Activated CD4-positive, alpha-beta T cell treated with anti-CD3 and anti-CD28 coated beads, Interleukin-10, Interleukin-2, amounts not matched to agents 100 ng/mL and 50 ng/mL, durations not matched to agents 16 hours and 8 hours (primary cell): ENCODE measurements around the gene FBN3.
"Not testable (repeated sequence)": the region's sequence is repeated elsewhere in the genome, so short reads cannot be mapped to it uniquely, and the experiment has no call there.

Experiments used
- DNase-seq: peaks from one replicate; pipeline ENCODE4 v3.0.0-alpha.2; 2020

The FBN3 gene

GRCh38 chr19:8149261-8150094 is at the start of gene FBN3:
TSS of gene FBN3 (minus strand) at chr19:8149592. CDS start at chr19:8147480, 2,112 bp downstream.
- DNase-seq = no peak

DNA sequence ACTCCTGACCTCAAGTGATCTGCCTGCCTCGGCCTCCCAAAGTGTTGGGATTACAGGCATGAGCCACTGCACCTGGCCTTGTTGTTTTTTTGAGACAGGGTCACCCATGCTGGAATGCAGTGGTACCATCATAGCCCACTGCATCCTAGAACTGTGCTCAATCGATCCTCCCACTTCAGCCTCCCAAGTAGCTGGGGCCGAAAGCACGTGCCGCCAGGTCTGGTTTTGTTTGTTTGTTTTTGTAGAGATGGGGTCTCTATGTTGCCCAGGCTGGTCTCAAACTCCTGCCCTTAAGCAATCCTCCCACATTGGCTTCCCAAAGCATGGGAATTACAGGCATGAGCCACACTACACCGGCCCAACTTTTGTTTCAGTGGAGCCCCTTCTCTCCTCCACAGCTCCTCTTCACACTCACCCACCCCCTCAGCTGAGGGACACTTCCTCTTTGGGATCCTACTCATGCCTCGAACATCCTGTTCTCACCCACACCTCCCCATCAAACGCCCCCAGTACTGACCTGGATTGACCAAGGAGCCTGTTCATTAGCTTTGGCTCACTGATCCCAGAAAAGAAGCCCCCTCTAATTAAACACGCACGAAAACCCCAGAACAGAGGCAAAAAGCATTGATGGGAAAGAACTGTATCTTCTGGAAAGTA is 47.0 kb upstream of the FBN3 start:
- no peak for DNase-seq

DNA sequence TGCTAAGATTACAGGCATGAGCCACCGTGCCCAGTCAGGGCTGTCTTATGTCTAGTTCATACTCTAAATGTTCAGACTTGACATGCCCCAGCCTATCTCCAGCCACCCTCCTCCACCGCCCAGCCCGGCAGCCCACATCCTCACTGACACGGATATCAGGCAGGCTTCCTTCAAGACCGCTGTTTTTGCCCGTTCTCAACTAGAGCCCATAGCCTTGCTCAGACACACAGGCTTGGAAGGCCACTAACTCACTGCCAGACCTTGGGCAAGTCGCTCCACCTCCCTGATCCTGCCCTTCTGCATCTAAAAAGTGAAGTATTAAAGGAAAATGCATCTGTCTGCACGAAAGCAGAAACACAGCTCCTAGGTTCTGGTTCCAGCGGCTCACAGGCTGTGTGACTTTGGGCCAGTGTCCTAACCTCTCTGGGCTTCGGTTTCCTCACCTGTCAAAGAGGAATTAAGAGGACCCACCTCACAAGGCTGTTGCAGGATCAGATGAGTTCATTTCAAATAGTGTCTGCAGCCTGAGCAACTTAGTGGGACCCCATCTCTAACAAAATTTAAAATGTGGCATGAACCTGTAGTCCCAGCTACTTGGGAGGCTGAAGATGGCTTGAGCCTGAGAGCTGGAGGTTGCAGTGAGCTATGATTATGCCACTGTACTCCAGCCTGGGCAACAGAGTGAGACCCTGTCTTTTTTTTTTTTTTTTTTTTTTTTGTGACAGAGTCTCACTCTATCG is 45.3 kb upstream of the FBN3 start:
- peak; percentile 62 for DNase-seq

DNA sequence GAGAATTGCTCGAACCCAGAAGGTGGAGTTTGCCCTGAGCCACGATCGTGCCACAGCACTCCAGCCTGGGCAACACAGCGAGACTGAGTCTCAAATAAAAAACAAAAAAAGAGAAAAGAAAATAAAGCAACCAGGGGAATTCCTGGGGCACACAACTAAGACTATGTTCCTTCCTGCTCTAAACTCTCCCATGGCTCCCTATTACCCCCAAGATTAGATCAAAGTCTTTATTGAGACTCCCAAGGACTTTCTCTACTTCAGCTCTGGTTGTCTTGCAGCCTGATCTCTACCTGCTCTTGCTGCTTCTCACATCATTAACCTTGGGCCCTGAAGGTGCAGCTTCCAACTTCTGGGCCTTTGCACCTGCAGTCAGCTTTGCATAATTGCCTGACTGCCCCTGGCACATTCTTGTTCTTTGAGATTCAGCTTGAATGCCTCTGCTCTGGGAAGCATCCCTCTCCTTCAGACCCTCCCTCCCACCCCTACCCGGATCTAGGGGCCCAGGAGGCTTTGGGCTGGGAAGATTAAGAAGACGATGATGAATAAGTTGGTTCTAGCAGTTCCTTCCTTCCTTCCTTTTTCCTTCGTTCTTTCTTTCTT is 42.9 kb upstream of the FBN3 start:
- DNase-seq = no peak

DNA sequence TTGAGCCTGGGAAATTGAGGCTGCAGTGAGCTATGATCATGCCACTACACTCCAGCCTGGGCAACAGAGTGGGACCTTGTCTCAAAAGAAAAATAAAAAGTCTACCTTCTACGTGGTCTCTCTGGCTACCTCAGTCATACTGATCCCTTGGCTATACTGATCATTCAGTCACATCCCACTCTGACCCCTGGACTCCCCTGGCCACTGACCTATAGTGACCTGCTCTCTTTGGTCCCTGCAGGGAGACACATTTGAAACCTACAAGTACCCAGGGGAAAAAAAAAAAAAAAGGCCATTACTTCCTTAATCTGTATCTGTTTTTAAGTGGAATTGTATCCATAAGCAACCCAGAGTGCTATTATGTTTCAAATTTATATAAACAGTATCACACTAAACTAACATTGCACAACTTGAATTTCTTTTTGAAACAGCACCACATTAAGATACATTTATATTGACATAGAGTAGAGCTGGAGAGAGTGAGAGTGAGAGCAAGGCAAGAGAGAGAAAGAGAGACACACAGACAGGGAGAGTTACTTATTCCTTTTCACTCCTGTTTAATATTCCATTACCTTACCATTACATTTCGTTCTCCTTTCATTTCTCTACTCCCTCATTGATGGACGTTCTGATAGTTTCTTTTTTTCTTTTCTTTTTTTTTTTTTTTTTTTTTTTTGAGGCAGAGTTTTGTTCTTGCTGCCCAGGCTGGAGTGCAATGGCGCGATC is 36.1 kb upstream of the FBN3 start:
- no peak for DNase-seq

DNA sequence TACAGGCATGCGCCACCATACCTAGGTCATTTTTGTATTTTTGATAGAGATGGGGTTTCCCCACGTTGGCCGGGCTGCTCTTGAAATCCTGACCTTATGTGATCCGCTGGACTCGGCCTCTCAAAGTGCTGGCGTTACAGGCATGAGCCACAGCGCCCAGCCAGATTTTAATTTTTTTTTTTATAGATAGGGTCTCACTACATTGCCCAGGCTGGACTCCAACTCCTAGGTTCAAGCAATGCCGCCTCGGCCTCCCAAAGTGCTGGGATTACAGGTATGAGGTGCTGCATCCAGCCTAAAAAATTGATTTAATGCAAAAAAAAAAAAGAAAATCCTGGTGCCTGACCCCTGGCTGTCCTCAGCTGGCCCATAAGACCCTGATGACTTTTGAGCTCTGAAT is 34.9 kb upstream of the FBN3 start:
- no peak for DNase-seq

- no peak for DNase-seq
Measured at GRCh38 chr19:8180018-8180417, 30.6 kb upstream of the FBN3 start.

GRCh38 chr19:8174706-8175105 is 25.3 kb upstream of the FBN3 start:
- no peak for DNase-seq

GRCh38 chr19:8168537-8168936 is 19.1 kb upstream of the FBN3 start:
- no peak for DNase-seq

DNA sequence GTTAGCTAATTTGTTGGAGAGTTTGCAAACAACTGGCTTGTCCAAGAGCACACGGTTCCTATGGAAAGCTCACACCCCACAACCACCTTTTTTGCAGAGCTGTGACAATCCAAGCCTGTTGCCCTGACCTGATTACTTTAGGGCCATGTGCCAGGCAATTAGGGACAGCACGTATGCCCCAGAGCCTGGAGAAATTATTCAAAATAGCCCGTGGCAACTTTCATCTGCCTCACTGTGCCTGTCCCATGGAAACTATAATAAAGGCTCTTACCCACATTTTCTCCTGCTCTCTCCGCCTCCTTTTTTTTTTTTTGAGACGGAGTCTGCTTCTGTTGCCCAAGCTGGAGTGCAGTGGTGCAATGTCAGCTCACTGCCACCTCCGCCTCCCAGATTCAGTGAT is 18.6 kb upstream of the FBN3 start:
- DNase-seq = no peak

DNA sequence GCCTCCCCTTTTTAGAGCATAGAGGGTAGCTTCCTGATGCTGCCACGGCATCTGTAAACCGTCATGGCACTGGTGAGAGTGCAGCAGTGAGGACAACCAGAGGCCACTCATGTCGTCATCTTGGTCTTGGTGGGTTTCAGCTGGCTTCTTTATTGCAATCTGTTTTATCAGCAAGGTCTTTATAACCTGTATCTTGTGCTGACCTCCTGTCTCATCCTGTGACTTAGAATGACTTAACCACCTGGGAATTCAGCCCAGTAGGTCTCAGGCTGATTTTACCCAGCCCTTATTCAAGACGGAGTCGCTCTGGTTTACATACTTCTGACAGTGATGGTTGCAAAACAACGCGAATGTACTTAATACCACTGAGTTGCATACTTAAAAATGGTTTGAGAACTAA is 14.4 kb upstream of the FBN3 start:
- no peak for DNase-seq

GRCh38 chr19:8161135-8161646 is 11.8 kb upstream of the FBN3 start:
- peak; percentile 52 for DNase-seq

- not testable (repeated sequence) for DNase-seq
Measured at GRCh38 chr19:8159322-8159721, 9.9 kb upstream of the FBN3 start.

- peak; percentile 80 for DNase-seq
Measured at GRCh38 chr19:8158411-8159074, 9.2 kb upstream of the FBN3 start.

GRCh38 chr19:8155318-8155717 is 5.9 kb upstream of the FBN3 start:
- no peak for DNase-seq

DNA sequence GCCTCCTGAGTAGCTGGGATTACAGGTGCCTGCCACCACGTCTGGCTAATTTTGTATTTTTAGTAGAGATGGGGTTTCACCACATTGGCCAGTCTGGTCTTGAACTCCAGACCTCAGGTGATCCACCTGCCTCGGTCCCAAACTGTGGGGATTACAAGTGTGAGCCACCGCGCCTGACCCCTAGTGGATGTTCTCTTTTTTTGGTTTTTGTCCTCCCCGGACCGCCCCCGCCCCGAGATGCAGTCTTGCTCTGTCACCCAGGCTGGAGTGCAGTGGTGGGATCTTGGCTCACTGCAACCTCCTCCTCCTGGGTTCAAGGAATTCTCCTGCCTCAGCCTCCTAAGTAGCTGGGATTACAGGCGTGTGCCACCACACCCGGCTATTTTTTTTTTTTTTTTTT is 4.6 kb upstream of the FBN3 start:
- DNase-seq = peak; percentile 37

DNA sequence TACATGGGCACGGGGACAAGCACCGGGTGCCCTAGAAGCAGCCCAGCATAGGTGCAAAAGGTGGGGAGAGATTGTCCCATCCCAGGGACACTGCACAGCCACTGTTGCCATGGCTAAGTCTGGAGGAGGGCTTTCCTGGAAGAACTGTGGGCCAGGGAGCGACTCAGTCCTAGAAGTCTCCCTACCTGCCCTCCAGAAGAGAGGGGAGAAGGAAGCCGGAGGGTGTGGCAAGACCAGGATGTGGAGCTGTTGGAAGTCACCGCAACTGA is 2.3 kb upstream of the FBN3 start:
- DNase-seq = no peak

- DNase-seq = no peak
Measured at GRCh38 chr19:8150998-8151766, 1.8 kb upstream of the FBN3 start.

- DNase-seq = no peak
Measured at GRCh38 chr19:8150178-8150865, 930 bp upstream of the FBN3 start.

DNA sequence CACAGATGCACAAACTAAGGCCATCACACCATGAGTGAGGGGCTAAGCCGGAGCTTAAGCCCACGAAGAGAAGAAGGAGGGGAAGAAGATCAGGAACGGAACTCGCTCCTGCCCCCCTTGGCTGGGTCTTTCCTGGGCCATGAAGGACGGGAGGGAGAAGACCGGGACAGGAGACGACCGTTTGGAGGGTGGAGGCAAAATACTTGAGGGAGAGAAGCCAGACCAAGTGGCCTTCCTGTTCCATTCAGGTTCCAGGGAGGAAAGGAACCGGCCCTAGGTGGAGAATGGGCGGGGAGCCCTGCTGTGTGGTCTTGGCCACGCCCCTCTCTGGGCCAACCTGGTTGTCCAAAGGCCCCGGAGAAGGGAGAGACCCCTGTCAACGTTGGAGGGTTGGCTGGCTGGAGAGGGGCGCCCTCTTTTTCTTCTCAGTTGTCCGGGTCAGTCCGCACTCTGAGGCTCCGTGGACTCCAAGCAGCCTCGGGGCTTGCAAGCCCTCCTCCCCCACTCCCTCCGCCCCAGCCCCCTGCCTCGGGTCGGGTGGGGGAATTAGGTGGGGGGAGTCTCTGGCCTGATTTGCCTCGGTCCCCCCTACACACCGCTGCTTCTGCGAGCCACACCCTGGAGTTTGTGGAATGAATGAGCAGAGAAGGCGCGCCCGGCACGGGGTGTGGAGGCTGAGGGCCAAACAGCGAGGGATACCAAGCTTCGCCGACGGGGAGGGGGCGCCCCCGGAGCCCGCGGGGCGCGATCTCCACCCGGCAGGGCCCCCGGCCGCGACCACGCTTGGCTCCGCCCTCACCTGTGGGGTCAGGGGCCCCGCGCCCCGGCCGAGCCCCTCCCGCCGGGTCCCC is 757 bp downstream of the FBN3 start:
- DNase-seq = no peak
